Stimulated activated naive CD4-positive, alpha-beta T cell treated with Interleukin-2 at 50 U/mL for 16 hours (primary cell): ENCODE data around the gene ZNF280A.

Experiments used
- DNase-seq: peaks from one replicate; lab custom pipeline; 2025; lab: John Stamatoyannopoulos, UW

Gene ZNF280A

GRCh38 chr22:22467112-22467511 is 53.0 kb downstream of the ZNF280A start:
- no peak for DNase-seq

DNA sequence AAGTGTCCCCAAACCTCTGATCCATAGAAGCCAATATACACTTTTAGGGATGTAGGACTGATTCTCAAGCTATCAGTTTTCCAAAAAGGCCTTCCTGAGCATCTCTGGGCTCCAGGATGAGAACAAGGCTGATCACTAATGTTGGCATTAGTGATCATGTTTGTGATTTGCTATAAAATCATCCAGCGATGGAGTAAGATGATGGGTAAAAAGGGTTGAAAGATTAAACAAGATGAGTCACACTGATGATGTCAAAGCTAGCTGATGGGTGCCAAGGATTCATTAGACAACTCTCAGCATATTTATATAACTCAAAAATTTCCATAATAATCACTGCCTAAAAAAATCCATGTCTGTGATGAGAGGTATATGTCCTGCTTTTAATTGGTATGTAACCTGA is 54.3 kb downstream of the ZNF280A start:
- DNase-seq = no peak

DNA sequence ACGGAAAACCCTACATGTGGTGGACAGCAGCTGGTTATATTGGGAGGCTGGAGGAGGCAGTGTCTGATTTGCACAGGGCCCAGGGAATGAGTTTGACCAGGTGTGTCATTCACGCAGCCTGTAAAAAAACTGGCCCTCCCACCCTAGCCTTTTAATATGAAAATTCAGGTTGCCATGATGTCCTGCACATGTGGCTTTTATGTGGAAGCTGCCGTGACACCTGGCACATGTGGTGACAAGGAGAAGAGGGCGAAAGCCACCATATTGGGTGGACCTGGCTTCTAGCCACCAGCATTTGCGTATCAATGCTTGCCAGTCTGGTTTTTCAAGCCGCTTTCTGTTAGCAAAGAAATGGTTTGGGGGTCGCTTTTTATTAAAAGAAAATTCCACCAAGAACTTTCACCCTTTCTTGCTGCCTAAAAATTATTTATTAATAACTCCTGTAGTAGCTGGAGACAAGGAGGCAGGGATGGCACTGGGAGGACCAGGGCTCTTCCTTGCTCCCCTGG is 54.9 kb downstream of the ZNF280A start:
- DNase-seq = no peak

- no peak for DNase-seq
Measured at GRCh38 chr22:22464541-22465054, 55.5 kb downstream of the ZNF280A start.

DNA sequence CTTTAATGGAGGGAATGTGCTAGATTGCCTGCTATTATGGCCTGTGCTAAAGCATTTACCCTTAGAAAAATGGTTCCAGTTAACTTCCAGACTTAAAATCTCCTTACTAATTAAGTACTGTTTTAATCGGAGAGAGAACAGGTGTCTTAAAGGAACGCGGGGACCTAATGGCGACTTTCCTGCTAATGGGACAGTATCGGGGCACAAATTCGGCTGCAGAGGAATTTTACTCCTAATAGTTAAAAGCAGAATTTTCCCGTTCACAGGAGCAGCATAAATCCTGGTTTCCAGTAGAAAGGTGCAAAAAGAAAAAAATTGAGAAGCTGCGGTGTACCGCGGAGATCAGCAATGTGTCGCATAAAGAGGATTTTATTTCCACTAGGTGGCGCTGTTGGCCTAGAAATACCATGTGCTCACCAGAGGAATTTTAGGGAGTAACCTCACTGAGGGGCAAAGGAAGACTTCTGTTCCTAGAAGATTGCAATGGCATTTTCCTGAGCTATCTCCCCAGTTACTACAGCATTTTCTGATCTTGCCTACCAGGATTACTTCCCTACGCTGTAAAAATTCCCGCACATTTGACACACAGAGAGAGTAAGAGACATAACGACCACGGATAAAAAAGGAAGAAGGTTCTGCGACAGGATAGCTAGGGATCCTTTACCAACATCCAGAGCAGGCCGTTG is 56.1 kb downstream of the ZNF280A start:
- DNase-seq = peak; percentile 4
